MCF 10A (cell line): ENCODE results near the gene DOLK. TPM values are rescaled to one million over a fixed set of nuclear protein-coding genes. Genes with fewer than 3 reads are reported as not detected.

Source experiments
- BruUV-seq: library from RNA; stranded (reverse); fragments of 400-500 nt; replicated peaks from 2 replicates; lab custom pipeline; 2021; lab: Mats Ljungman, UMichigan
- CTCF ChIA-PET: fragments of 300-600 bp; sonication (Branson Sonifier 250); formaldehyde crosslinking; extraction: SDS; loops from one replicate; lab custom pipeline; 2021; ENCODE audit warnings: antibody characterized with exemption, inconsistent platforms; lab: Yijun Ruan, JAX
- POLR2A ChIA-PET: fragments of 300-600, 350-650 bp; sonication (Branson Sonifier 250); formaldehyde crosslinking; extraction: SDS; loops from one replicate; lab custom pipeline; 2020; ENCODE audit warnings: antibody characterized with exemption, inconsistent platforms; lab: Yijun Ruan, JAX
- DNase-seq: peaks from one replicate; pipeline ENCODE4 v3.0.0-alpha.2; 2018; ENCODE audit not compliant: unreplicated experiment
- H3K27ac Mint-ChIP-seq: one replicate; pipeline ENCODE4 v1.8.0; 2022; ENCODE audit warnings: mild to moderate bottlenecking, low read depth, mixed read lengths; ENCODE audit not compliant: unreplicated experiment
- H3K27me3 Mint-ChIP-seq: one replicate; pipeline ENCODE4 v1.8.0; 2022; ENCODE audit warnings: mixed read lengths; ENCODE audit not compliant: insufficient read depth, unreplicated experiment
- H3K36me3 Mint-ChIP-seq: one replicate; pipeline ENCODE4 v1.8.0; 2022; ENCODE audit warnings: mild to moderate bottlenecking, moderate library complexity, mixed read lengths; ENCODE audit not compliant: insufficient read depth, unreplicated experiment
- H3K4me1 Mint-ChIP-seq: one replicate; pipeline ENCODE4 v1.8.0; 2022; ENCODE audit warnings: mixed read lengths; ENCODE audit not compliant: insufficient read depth, unreplicated experiment
- H3K4me3 Mint-ChIP-seq: one replicate; pipeline ENCODE4 v1.8.0; 2022; ENCODE audit warnings: mild to moderate bottlenecking, moderate library complexity, mixed read lengths; ENCODE audit not compliant: unreplicated experiment
- H3K9me3 Mint-ChIP-seq: one replicate; pipeline ENCODE4 v1.8.0; 2022; ENCODE audit warnings: mixed read lengths; ENCODE audit not compliant: unreplicated experiment
- CTCF ChIP-seq: fragments of 200-600 bp; IDR thresholded peaks from one replicate; pipeline ENCODE4 v1.8.0; 2022; ENCODE audit warnings: antibody characterized with exemption, mild to moderate bottlenecking; ENCODE audit not compliant: unreplicated experiment
- intact Hi-C: fragments of 100-400 bp; cut with micrococcal nuclease; formaldehyde crosslinking; loops from 2 replicates; pipeline ENCODE4 v1.14.1; 2022
- total RNA-seq: library from RNA; stranded (reverse); gene quantifications from 2 replicates; pipeline ENCODE4 v1.2.3, GENCODE V29; 2022

The DOLK gene
- total RNA-seq, 1 experiment from 2014 or later = 12.0 TPM

DNA sequence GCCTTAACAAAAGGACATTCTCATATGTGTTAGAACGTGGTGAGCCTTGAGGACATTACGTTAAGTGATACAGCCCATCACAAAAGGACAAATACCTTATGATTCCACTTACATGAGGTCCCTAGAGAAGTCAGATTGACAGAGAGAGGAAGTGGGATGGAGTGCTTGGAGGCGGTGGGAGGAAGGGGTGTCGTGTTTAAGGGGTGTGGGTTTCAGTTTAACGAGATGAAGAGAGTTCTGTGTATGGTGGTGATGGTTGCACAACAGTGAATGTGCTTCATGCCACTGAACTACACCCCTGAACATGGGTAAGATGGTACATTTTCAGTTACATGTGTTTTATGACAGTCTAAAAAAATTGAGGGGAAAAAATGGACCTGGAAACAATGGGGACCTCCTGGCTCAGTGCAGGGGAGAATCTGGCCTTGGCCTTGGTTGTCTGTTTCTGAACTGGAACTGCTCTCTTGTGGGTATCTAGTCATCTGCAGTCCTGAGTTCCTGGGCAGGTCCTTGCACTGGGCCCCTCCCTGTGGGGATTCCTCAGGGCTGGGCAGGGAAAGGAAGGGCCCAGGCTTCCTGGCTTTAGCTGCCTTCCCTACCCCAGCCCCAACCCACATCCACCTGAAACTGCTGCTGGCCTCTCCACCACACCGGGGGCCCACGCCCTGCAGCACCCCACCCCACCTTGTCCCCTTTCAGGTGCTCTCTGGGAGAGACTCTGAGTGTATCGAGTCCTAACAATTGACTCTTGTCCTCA is 47.7 kb downstream of the DOLK start:
- no peak for TF ChIP-seq CTCF
- BruUV-seq = no TSS peak
- peaks cover 32% of the 10 kb centered on the region for H3K4me1 Mint-ChIP-seq
- peaks cover 29% of the 10 kb centered on the region for H3K36me3 Mint-ChIP-seq
- DNase-seq = peak; percentile 43
- peak overlapping the region; percentile 69 for H3K27ac Mint-ChIP-seq
- H3K9me3 Mint-ChIP-seq = no peaks in the 10 kb centered on the region
- ChIA-PET CTCF (interaction anchor here (0.6 to 1.0 kb wide), 4 partner anchors 26 to 119 kb away, joined by 3 to 5 read pairs (median 4); no protein-coding TSS in a partner anchor), POLR2A (interaction anchor here (0.8 to 4.8 kb wide), 3 partner anchors 8 to 70 kb away, joined by 3 to 40 read pairs (median 26); partner anchors contain the start of genes KYAT1, LRRC8A and SPOUT1)
- H3K27me3 Mint-ChIP-seq = no peaks in the 10 kb centered on the region
- no peak overlapping the region for H3K4me3 Mint-ChIP-seq
- intact Hi-C loops = no loop called here

DNA sequence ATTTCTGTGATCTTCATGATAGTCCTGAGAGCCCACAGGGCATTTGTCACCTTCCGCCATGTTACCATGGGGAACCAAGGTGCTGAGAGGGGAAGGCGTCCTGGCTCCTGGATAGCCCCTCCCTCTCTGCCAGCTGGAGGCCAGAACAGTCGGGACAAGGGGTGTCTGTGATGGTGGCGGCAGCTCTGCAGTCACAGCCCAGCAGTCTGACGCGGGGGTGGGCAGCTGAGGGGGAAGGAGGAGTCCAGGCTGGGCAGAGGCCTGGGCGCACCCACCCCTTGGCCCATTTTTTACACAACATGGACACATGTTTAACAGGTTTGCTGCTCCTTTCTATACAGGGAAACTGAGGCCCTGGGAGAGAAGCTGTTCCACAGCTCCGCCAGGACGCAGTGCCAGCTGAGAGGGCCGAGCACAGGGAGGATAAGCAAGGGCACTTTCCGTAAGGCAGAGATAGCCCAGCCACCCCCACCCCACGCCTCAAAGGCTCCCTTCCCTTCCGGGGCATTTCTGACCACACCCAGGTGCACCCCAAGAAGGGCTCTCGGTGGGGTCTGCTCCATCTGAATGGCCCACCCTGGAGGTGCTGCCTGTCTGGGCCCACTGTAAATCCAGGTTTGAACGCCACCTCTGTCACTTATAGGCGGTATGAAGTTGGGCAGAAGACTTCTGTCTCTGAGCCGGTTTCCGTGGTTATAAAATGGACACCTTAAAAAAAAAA is 48.4 kb downstream of the DOLK start:
- ChIA-PET CTCF (interaction anchor here (0.6 to 1.3 kb wide), 5 partner anchors 25 to 119 kb away, joined by 3 to 4 read pairs (median 3); no protein-coding TSS in a partner anchor), POLR2A (interaction anchor here (4.8 kb wide), 1 partner anchor 17 kb away, joined by 26 read pairs; the partner anchor contains the start of genes KYAT1 and LRRC8A)
- BruUV-seq = no TSS peak
- DNase-seq = no peak
- Mint-ChIP-seq H3K27ac (peak overlapping the region; percentile 69), H3K4me3 (no peak overlapping the region), H3K27me3 (no peaks in the 10 kb centered on the region), H3K36me3 (peaks cover 29% of the 10 kb centered on the region), H3K9me3 (no peaks in the 10 kb centered on the region), H3K4me1 (peaks cover 33% of the 10 kb centered on the region)
- intact Hi-C loops = no loop called here
- no peak for TF ChIP-seq CTCF

- Mint-ChIP-seq H3K27ac (peak overlapping the region; percentile 69), H3K9me3 (no peaks in the 10 kb centered on the region), H3K4me1 (peaks cover 28% of the 10 kb centered on the region), H3K36me3 (peaks cover 27% of the 10 kb centered on the region), H3K27me3 (no peaks in the 10 kb centered on the region), H3K4me3 (no peak overlapping the region)
- no peak for TF ChIP-seq CTCF
- intact Hi-C loops = no loop called here
- no TSS peak for BruUV-seq
- POLR2A ChIA-PET = interaction anchor here (0.9 kb wide), 1 partner anchor 50 kb away, joined by 3 read pairs; the partner anchor contains the start of genes DOLK and NUP188
- DNase-seq = no peak
- CTCF ChIA-PET = interaction anchor here (0.6 to 1.3 kb wide), 3 partner anchors 46 to 120 kb away, joined by 3 to 4 read pairs (median 3); no protein-coding TSS in a partner anchor
Observed at GRCh38 chr9:128898382-128898781, 49.0 kb downstream of the DOLK start.
